Endodermal cell (in vitro differentiated cells): ENCODE results near the gene SERPINE2. TPM values are rescaled to one million over a fixed set of nuclear protein-coding genes. Genes with fewer than 3 reads are reported as not detected.
A peak's percentile ranks its signal among the peaks of the same experiment; 100 is the strongest.

ENCODE experiments used
- DNase-seq: peaks from one replicate; pipeline ENCODE4 v3.0.0-alpha.2; 2017
- H3K27ac ChIP-seq: 2 replicates; pipeline ENCODE4 v1.5.1; 2013; ENCODE audit warnings: mild to moderate bottlenecking, low read depth, low read length, moderate library complexity
- H3K27me3 ChIP-seq: 2 replicates; pipeline ENCODE4 v1.6.1; 2013; ENCODE audit warnings: mild to moderate bottlenecking, low read length, moderate library complexity; ENCODE audit not compliant: insufficient read depth, control insufficient read depth, poor library complexity, severe bottlenecking
- H3K36me3 ChIP-seq: 2 replicates; pipeline ENCODE4 v1.7.0; 2013; ENCODE audit warnings: mild to moderate bottlenecking, low read length, moderate library complexity; ENCODE audit not compliant: control insufficient read depth, insufficient read depth
- H3K4me1 ChIP-seq: one replicate; pipeline ENCODE4 v1.7.0; 2013; ENCODE audit warnings: low read length; ENCODE audit not compliant: control insufficient read depth, insufficient read depth
- H3K4me3 ChIP-seq: 2 replicates; pipeline ENCODE4 v1.5.1; 2013; ENCODE audit warnings: mild to moderate bottlenecking, low read length, moderate library complexity
- H3K9ac ChIP-seq: 2 replicates; pipeline ENCODE4 v1.6.1; 2013; ENCODE audit warnings: mild to moderate bottlenecking, low read length, moderate library complexity; ENCODE audit not compliant: poor library complexity, severe bottlenecking; ENCODE audit errors: extremely low read depth
- H3K9me3 ChIP-seq: 2 replicates; pipeline ENCODE4 v1.6.1; 2013; ENCODE audit warnings: mild to moderate bottlenecking, low read length, moderate library complexity; ENCODE audit not compliant: control insufficient read depth
- H3K27ac Mint-ChIP-seq: 2 replicates; pipeline ENCODE4 v1.8.0; 2020; ENCODE audit warnings: mixed read lengths
- H3K27me3 Mint-ChIP-seq: 2 replicates; pipeline ENCODE4 v1.8.0; 2021; ENCODE audit warnings: mild to moderate bottlenecking, mixed read lengths; ENCODE audit not compliant: insufficient read depth
- H3K36me3 Mint-ChIP-seq: 2 replicates; pipeline ENCODE4 v1.8.0; 2020; ENCODE audit warnings: low read depth, mixed read lengths
- H3K4me1 Mint-ChIP-seq: 2 replicates; pipeline ENCODE4 v1.8.0; 2020; ENCODE audit warnings: mixed read lengths
- H3K4me3 Mint-ChIP-seq: 2 replicates; pipeline ENCODE4 v1.8.0; 2020; ENCODE audit warnings: mild to moderate bottlenecking, moderate library complexity, mixed read lengths
- H3K9me3 Mint-ChIP-seq: 2 replicates; pipeline ENCODE4 v1.8.0; 2020; ENCODE audit warnings: mild to moderate bottlenecking, mixed read lengths
- CTCF ChIP-seq: fragments of 200-600 bp; sonication (generic); conservative IDR thresholded peaks from 2 replicates; pipeline ENCODE4 v1.5.0; 2021; ENCODE audit warnings: antibody characterized with exemption, mild to moderate bottlenecking
- WGBS, 2 experiments: methylation state at CpG; one replicate each; pipeline versions ENCODE4 v1.1.5 to v1.1.7; 2013; ENCODE audit warnings: missing lambda C conversion rate in 2 of 2, mixed read lengths in 1 of 2; ENCODE audit not compliant: insufficient coverage in 1 of 2, insufficient read length in 1 of 2; 5-methylcytosine and 5-hydroxymethylcytosine counted together
- total RNA-seq, 2 donors: library from RNA; stranded (reverse); fragmentation: NEBNext Ultra II Directional in 1 of 2; extraction: Animal tissue kit (Norgen Biotek cat#: 25700) in 1 of 2; gene quantifications; 2 replicates in 1 of 2; 3 replicates in 1 of 2; pipeline ENCODE4 v1.2.1, GENCODE V29; 2021

SERPINE2 gene
- total RNA-seq, 2 donors from 2014 or later: 257 to 386 TPM

- Mint-ChIP-seq H3K9me3 (no peaks in the 10 kb centered on the region), H3K4me1 (peaks cover 43% of the 10 kb centered on the region), H3K27me3 (no peaks in the 10 kb centered on the region), H3K36me3 (peaks cover 7% of the 10 kb centered on the region), H3K27ac (peak overlapping the region; percentile 55), H3K4me3 (no peak overlapping the region)
- no peak overlapping the region for H3K4me3 ChIP-seq
- H3K9ac ChIP-seq: no peak overlapping the region
- no peak for TF ChIP-seq CTCF
- no peaks in the 10 kb centered on the region for H3K27me3 ChIP-seq
- H3K4me1 ChIP-seq: peaks cover 6% of the 10 kb centered on the region
- no peak for DNase-seq
- no peak overlapping the region for H3K27ac ChIP-seq
- peaks cover 4% of the 10 kb centered on the region for H3K36me3 ChIP-seq
- whole genome bisulfite sequencing, 2 experiments: 90 to 100% methylated on average over 4 to 6 of the region's 6 CpGs
- peaks cover 6% of the 10 kb centered on the region for H3K9me3 ChIP-seq
These were observed 106.0 kb downstream of the SERPINE2 start for GRCh38 chr2:223932816-223933800.

- Histone ChIP-seq H3K27ac (no peak overlapping the region), H3K4me1 (no peaks in the 10 kb centered on the region), H3K36me3 (peaks cover 17% of the 10 kb centered on the region), H3K27me3 (no peaks in the 10 kb centered on the region), H3K4me3 (no peak overlapping the region), H3K9me3 (peaks cover 33% of the 10 kb centered on the region), H3K9ac (no peak overlapping the region)
- H3K4me1 Mint-ChIP-seq: peaks cover 23% of the 10 kb centered on the region
- peaks cover 9% of the 10 kb centered on the region for H3K9me3 Mint-ChIP-seq
- peak; percentile 56 for DNase-seq
- no peaks in the 10 kb centered on the region for H3K27me3 Mint-ChIP-seq
- H3K36me3 Mint-ChIP-seq: peaks cover 28% of the 10 kb centered on the region
- 85 to 86% methylated on average over 13 to 23 of the region's 23 CpGs for WGBS, 2 experiments
- H3K4me3 Mint-ChIP-seq: no peak overlapping the region
- peak overlapping the region; percentile 62 for H3K27ac Mint-ChIP-seq
- no peak for TF ChIP-seq CTCF
These were observed 108.7 kb downstream of the SERPINE2 start for GRCh38 chr2:223930103-223930976.

- DNase-seq: no peak
- peaks cover 16% of the 10 kb centered on the region for H3K4me1 Mint-ChIP-seq
- no peak for TF ChIP-seq CTCF
- Histone ChIP-seq H3K4me1 (no peaks in the 10 kb centered on the region), H3K27me3 (no peaks in the 10 kb centered on the region), H3K9ac (no peak overlapping the region), H3K36me3 (peaks cover 20% of the 10 kb centered on the region), H3K4me3 (no peak overlapping the region), H3K27ac (no peak overlapping the region), H3K9me3 (peaks cover 36% of the 10 kb centered on the region)
- WGBS, 2 experiments: 82 to 100% methylated on average over 3 to 4 of the region's 4 CpGs
- H3K4me3 Mint-ChIP-seq: no peak overlapping the region
- H3K27me3 Mint-ChIP-seq: no peaks in the 10 kb centered on the region
- H3K36me3 Mint-ChIP-seq: peaks cover 31% of the 10 kb centered on the region
- peaks cover 9% of the 10 kb centered on the region for H3K9me3 Mint-ChIP-seq
- H3K27ac Mint-ChIP-seq: no peak overlapping the region
These were observed 109.4 kb downstream of the SERPINE2 start for GRCh38 chr2:223929571-223930102.
